Parathyroid adenoma (tissue), 2 donors: ENCODE data around the gene DAPK3.

Source experiments
- H2AFZ ChIP-seq: fragments of 300-600 bp; sonication (generic); one replicate; pipeline ENCODE4 v1.7.0; 2017; ENCODE audit warnings: antibody characterized with exemption, mild to moderate bottlenecking
- H3K27ac ChIP-seq: fragments of 300-600 bp; sonication (generic); one replicate; pipeline ENCODE4 v1.7.0; 2017
- H3K27me3 ChIP-seq: fragments of 300-600 bp; sonication (generic); one replicate; pipeline ENCODE4 v1.7.0; 2017; ENCODE audit warnings: low read length; ENCODE audit not compliant: control insufficient read depth, insufficient read depth
- H3K36me3 ChIP-seq: fragments of 300-600 bp; sonication (generic); one replicate; pipeline ENCODE4 v1.7.0; 2017; ENCODE audit warnings: low read length; ENCODE audit not compliant: control insufficient read depth, insufficient read depth
- H3K4me1 ChIP-seq: fragments of 300-600 bp; sonication (generic); one replicate; pipeline ENCODE4 v1.7.0; 2017; ENCODE audit warnings: control low read depth
- H3K4me2 ChIP-seq: fragments of 300-600 bp; sonication (generic); one replicate; pipeline ENCODE4 v1.7.0; 2017; ENCODE audit warnings: low read length
- H3K4me3 ChIP-seq: fragments of 300-600 bp; sonication (generic); one replicate; pipeline ENCODE4 v1.7.0; 2017; ENCODE audit warnings: low read depth, low read length
- H3K79me2 ChIP-seq: fragments of 300-600 bp; sonication (generic); one replicate; pipeline ENCODE4 v1.7.0; 2017; ENCODE audit warnings: control low read depth
- H3K9ac ChIP-seq: fragments of 300-600 bp; sonication (generic); one replicate; pipeline ENCODE4 v1.7.0; 2017; ENCODE audit warnings: mild to moderate bottlenecking
- H3K9me3 ChIP-seq: fragments of 300-600 bp; sonication (generic); one replicate; pipeline ENCODE4 v1.7.0; 2017; ENCODE audit warnings: low read length; ENCODE audit not compliant: control insufficient read depth
- CTCF ChIP-seq: fragments of 300-600 bp; sonication (generic); IDR thresholded peaks from one replicate; pipeline ENCODE4 v1.7.0; 2017; ENCODE audit warnings: antibody characterized with exemption, mild to moderate bottlenecking
- donor health status: primary hyperparathyroidism.

DAPK3 gene

DNA sequence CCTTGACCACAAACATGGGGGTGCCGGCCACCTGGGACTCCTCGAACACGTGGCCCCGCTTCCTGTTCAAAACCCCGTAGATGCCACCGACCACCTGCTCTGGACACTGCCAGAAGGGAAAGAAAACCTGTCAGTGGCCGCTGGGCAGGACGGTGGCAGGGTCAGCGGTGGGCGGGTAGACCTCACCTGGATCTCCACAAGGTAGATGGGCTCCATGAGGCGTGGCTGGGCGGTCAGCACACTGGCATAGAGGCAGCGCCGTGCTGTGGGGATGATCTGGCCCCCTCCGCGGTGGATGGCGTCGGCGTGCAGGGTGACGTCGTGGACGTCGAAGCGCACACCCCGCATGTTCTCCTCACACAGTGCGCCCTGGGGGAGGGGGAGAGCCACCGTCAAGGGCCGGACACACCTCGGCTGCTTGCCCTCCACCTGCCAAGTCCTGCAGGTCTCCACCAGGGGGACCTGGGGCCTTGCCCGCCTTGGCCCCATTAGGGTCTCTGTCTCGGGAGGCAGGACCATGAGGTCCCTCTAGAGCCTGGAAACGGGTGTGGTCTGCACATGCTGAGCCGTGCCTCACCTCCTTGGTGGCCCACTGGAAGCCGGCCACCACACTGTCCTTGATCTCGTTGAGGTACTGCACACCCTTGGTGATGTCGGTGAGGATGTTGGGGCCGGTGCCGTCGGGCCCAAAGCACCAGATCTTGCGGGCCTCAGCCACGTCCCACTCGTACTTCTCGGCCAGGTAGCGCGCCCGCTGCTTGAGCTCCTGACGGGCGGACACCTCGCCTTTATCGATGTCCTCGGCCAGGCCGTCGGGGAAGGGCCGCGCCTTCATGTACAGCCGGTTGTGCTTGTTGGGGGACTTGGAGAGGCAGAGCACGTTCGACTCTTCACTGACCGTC, 6.6 kb upstream of the DAPK3 start:
- no peak for TF ChIP-seq CTCF
- H3K36me3 ChIP-seq: no peaks in the 10 kb centered on the region

DNA sequence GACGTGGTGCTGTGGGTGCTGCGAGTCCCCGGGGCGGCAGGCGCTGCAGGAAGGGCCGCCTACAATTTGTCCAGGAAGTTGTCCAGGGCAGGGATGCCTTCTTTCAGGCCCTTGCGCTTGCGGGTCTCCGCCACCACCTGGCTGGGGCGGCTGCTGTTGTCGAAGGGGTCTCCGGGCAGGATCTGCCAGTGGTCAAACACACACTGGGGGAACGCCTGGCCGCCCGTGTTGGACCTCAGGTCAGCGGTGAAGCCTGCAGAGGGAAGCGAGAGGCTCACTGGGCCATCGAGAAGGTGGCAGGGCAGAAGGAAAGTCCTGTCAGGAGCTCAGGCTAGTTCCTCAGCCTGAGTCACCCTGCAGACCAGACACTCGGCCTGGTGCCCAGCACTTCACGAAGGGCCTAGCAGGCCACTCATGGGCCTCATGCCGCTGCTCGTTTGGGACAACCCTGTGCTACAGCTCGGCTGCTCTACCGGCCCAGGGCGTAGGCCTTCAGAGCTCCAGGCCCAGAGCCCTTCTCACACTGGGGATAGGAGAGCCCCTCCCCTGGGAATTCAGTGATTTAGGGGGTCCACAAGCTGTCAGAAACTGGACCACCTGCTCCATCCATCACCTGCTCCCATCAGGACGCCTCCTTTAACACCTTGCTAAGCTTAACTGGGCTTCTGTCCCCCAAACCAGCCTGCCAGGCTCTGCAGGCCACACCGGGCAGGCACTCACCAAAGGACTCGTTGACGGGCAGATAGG, 5.8 kb upstream of the DAPK3 start:
- Histone ChIP-seq H3K9ac (no peak overlapping the region), H3K4me2 (no peak overlapping the region), H3K79me2 (peaks cover 17% of the 10 kb centered on the region), H3K27me3 (no peaks in the 10 kb centered on the region), H3K27ac (no peak overlapping the region), H3K4me1 (no peaks in the 10 kb centered on the region), H3K36me3 (no peaks in the 10 kb centered on the region), H3K9me3 (no peaks in the 10 kb centered on the region), H3K4me3 (no peak overlapping the region), H2AFZ (no peak overlapping the region)
- TF ChIP-seq CTCF: no peak

More for the DNA sequence above, 6.6 kb upstream of the DAPK3 start:
- H2AFZ ChIP-seq: no peak overlapping the region
- H3K4me2 ChIP-seq: no peak overlapping the region
- no peak overlapping the region for H3K4me3 ChIP-seq
- no peaks in the 10 kb centered on the region for H3K27me3 ChIP-seq
- H3K9me3 ChIP-seq: no peaks in the 10 kb centered on the region
- no peaks in the 10 kb centered on the region for H3K4me1 ChIP-seq
- no peak overlapping the region for H3K27ac ChIP-seq
- H3K79me2 ChIP-seq: peaks cover 25% of the 10 kb centered on the region
- no peak overlapping the region for H3K9ac ChIP-seq

DNA sequence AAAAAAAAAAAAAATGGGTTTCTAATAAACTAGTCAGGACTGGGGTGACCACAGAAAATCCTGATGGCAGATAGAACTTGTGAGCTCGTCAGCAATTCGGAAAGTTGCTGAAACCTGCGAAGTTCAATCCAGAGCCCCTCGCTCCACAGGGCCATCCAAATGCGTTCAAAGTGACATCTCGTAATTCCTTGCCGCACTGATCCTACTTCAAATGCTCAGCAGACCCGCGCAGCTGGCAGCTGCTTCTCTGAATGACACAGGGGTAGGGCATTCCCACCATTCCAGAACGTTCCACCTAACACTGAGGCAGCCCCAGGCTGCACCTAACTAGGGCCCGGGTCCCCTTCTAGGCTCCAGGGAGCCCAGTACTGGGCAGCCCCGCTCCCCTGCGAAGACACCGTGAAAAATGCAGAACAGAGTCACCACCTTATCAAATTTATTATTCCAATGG, 4.8 kb upstream of the DAPK3 start:
- no peaks in the 10 kb centered on the region for H3K36me3 ChIP-seq
- peaks cover 2% of the 10 kb centered on the region for H3K4me1 ChIP-seq
- peaks cover 11% of the 10 kb centered on the region for H3K79me2 ChIP-seq
- no peaks in the 10 kb centered on the region for H3K9me3 ChIP-seq
- H3K27ac ChIP-seq: no peak overlapping the region
- no peak overlapping the region for H2AFZ ChIP-seq
- no peak for TF ChIP-seq CTCF
- H3K4me3 ChIP-seq: no peak overlapping the region
- H3K9ac ChIP-seq: no peak overlapping the region
- H3K4me2 ChIP-seq: no peak overlapping the region
- H3K27me3 ChIP-seq: no peaks in the 10 kb centered on the region

- H3K4me2 ChIP-seq: no peak overlapping the region
- no peaks in the 10 kb centered on the region for H3K36me3 ChIP-seq
- TF ChIP-seq CTCF: no peak
Measured at GRCh38 chr19:3975144-3975543, 4.2 kb upstream of the DAPK3 start.

More at GRCh38 chr19:3975144-3975543, 4.2 kb upstream of the DAPK3 start:
- H3K27me3 ChIP-seq: no peaks in the 10 kb centered on the region
- no peak overlapping the region for H2AFZ ChIP-seq
- no peak overlapping the region for H3K27ac ChIP-seq
- H3K79me2 ChIP-seq: peaks cover 11% of the 10 kb centered on the region
- H3K9ac ChIP-seq: no peak overlapping the region
- H3K4me3 ChIP-seq: no peak overlapping the region
- no peaks in the 10 kb centered on the region for H3K9me3 ChIP-seq
- peaks cover 2% of the 10 kb centered on the region for H3K4me1 ChIP-seq
